Astrocyte (in vitro differentiated cells and primary cell): ENCODE results near the gene LGALS8.

Source experiments
- CTCF ChIP-seq: IDR thresholded peaks from 2 replicates; pipeline ENCODE4 v1.5.1; 2011; ENCODE audit warnings: low read depth, mild to moderate bottlenecking, inconsistent platforms, low read length, moderate library complexity; ENCODE audit not compliant: insufficient read depth
- EZH2 ChIP-seq: IDR thresholded peaks from 2 replicates; pipeline ENCODE4 v1.6.1; 2012; ENCODE audit warnings: mild to moderate bottlenecking, low read length, inconsistent platforms; ENCODE audit not compliant: insufficient read depth

DNA sequence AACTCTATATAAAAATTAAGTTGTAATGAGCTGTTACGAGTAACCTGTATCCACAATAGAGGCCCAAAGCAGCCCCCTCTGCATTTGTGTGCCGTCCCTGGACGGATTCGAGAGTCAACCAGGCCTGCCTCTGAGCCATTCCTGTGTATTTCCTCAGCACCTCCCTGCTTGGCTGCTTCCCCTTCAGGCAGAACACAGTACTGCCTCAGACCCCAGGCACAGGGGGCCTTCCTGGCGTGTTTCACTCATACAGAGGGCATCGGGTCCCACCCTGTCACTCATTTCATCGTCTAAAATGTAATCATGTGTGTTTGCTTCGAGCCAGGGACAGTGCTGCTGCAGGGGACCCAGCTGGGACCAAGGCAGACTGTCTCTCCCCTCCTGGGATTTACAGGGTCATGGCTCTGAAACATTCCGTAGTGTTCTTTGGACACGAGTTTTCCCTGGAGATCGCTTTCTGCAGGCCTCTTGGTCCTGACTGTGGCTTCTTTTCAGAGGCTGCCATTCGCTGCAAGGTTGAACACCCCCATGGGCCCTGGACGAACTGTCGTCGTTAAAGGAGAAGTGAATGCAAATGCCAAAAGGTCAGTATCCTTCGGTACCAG, 19.4 kb downstream of the LGALS8 start:
- TF ChIP-seq CTCF (no peak), EZH2 (no peak)
